T follicular helper cell (primary cell): ENCODE results near the gene PFKL.

Source experiments
- DNase-seq: peaks from one replicate; pipeline ENCODE4 v3.0.0-alpha.2; 2020; ENCODE audit warnings: low read depth

Gene PFKL

GRCh38 chr21:44312716-44313115 lies 12.9 kb downstream of the PFKL start:
- DNase-seq, result no peak

- DNase-seq, result no peak
Observed at GRCh38 chr21:44313451-44313850, 13.6 kb downstream of the PFKL start.

GRCh38 chr21:44314128-44314527 lies 14.3 kb downstream of the PFKL start:
- DNase-seq, result no peak

GRCh38 chr21:44314561-44314960 lies 14.7 kb downstream of the PFKL start:
- DNase-seq, result no peak

GRCh38 chr21:44315691-44316203 lies 15.9 kb downstream of the PFKL start:
- DNase-seq, result no peak

- DNase-seq, result no peak
Observed at GRCh38 chr21:44316277-44316900, 16.5 kb downstream of the PFKL start.

GRCh38 chr21:44317241-44317782 lies 17.5 kb downstream of the PFKL start:
- no peak for DNase-seq

- DNase-seq, result no peak
Observed at GRCh38 chr21:44317871-44318270, 18.0 kb downstream of the PFKL start.

- no peak for DNase-seq
Observed at GRCh38 chr21:44318489-44319285, 18.8 kb downstream of the PFKL start.

GRCh38 chr21:44319407-44320065 lies 19.7 kb downstream of the PFKL start:
- no peak for DNase-seq

- DNase-seq, result no peak
Observed at GRCh38 chr21:44320847-44321246, 21.0 kb downstream of the PFKL start.

GRCh38 chr21:44321846-44322450 lies 22.1 kb downstream of the PFKL start:
- DNase-seq, result no peak

- DNase-seq, result no peak
Observed at GRCh38 chr21:44322621-44323325, 22.9 kb downstream of the PFKL start.

- DNase-seq, result no peak
Observed at GRCh38 chr21:44323591-44323990, 23.7 kb downstream of the PFKL start.

GRCh38 chr21:44324106-44324853 lies 24.4 kb downstream of the PFKL start:
- DNase-seq, result no peak

- no peak for DNase-seq
Observed at GRCh38 chr21:44324854-44325107, 24.9 kb downstream of the PFKL start.

- no peak for DNase-seq
Observed at GRCh38 chr21:44325386-44326271, 25.8 kb downstream of the PFKL start.

- no peak for DNase-seq
Observed at GRCh38 chr21:44326272-44326647, 26.4 kb downstream of the PFKL start.

- no peak for DNase-seq
Observed at GRCh38 chr21:44326716-44327602, 27.1 kb downstream of the PFKL start.
